KG1 (cell line): ENCODE results near the gene LAMTOR3.

ENCODE experiments used
- DNase-seq: peaks from one replicate; lab custom pipeline; 2025; lab: John Stamatoyannopoulos, UW

The LAMTOR3 gene

DNA sequence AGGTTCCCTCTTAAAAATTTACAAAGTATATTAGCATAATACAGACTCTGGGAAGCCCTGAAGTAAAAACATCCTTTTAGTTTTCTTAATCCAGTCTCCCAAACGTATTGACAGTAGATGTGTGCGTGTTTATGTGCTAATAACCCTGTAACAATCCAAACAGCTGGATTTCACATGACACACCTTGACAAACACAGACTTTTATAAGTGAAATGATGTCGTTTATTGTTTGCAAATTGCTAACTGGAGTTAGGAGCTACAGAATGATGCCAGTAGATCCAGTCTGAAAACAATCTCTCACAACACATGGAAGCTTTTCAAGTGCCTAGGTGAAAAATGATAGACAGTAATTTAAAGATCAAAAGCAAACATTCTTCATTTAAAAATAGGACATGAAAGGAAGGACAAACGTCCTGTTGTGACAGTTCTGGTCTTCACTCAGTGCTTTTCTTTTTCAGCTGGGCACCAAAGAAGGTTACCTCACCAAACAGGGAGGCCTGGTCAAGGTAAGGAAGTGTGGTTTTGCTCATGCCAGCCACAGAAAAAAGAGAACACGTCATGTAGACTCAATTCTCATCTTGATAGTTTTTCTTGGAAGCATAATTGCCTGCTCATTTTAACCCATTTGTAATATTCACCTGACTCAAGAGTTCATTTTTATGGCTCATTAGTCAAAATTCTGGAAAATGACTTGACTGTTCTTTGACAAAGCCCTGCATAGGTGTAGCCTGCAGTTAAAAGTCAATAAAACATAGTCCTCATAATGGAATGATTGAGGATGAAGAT lies 32.9 kb downstream of the LAMTOR3 start:
- DNase-seq: no peak

GRCh38 chr4:99860521-99860920 lies 33.7 kb downstream of the LAMTOR3 start:
- no peak for DNase-seq

- DNase-seq: no peak
These were observed 34.6 kb downstream of the LAMTOR3 start for GRCh38 chr4:99859618-99860017.

DNA sequence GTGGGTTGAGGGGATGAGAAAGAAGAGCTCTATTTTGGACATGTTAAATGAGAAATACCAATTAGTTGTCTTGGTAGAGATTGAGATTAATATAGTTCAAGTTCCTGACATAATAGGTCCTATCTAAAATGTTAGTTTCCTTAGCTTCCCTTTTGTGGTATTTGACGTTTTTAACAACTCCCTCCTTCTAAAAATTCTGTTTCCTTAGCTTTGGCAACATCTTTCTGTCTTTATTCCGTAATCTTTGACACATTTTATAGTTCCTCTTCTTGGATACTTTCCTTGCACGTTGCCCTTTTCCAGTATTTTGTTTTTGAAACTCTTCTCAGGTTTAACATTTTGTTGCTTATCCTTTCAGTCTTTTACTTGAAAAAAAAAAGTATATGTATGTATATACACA lies 36.9 kb downstream of the LAMTOR3 start:
- peak; percentile 48 for DNase-seq

- peak; percentile 36 for DNase-seq
These were observed 38.1 kb downstream of the LAMTOR3 start for GRCh38 chr4:99856166-99856565.

GRCh38 chr4:99855678-99856077 lies 38.5 kb downstream of the LAMTOR3 start:
- DNase-seq: peak; percentile 35

DNA sequence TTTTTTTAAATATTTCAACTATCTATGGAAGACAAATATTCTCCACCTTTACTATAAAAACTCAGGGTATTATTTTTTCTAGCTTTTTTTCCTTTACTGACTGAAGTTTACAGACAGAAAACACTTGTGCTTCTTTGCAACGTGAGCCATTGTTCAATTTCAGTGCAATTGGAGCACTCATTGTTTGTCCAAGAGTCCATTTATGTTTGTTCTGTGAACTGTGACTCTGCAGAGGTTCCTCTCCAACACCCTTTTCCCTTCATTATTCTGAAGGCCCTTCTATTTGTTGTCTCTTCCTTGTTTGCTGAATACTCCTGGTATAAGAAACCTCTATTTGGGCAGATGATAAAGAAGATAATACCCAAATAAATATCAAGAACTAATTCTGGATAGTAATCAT lies 40.2 kb downstream of the LAMTOR3 start:
- DNase-seq: no peak

GRCh38 chr4:99853190-99853589 lies 41.0 kb downstream of the LAMTOR3 start:
- no peak for DNase-seq

DNA sequence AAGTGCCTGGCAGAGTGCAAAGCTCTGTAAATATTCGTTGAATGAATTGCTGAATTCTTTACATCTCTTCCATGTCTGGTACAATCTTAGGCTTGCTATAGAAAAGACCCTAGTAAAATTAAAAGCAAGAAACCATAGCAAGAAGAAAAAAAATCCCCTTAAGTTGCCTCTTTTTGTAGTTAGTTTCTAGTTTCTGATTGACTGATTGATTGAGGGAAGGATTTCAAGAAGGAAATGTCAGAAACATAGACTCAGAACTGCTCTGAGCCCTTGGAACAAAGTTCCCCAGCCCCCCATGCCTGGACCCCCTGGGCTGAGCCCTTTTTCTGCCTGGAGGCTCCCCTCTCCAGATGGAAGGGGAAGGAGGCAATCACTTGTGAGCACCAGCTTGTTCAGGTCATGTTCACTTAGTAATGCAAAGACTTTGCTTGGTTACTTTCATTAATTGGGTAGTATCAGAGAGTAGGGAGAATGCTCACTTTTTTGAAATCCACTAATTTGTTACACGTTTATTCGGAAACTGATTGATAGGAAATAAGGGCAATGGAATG lies 42.0 kb downstream of the LAMTOR3 start:
- no peak for DNase-seq

GRCh38 chr4:99848591-99849001 lies 45.6 kb downstream of the LAMTOR3 start:
- DNase-seq: no peak

GRCh38 chr4:99847362-99847976 lies 46.8 kb downstream of the LAMTOR3 start:
- DNase-seq: no peak

GRCh38 chr4:99846891-99847290 lies 47.3 kb downstream of the LAMTOR3 start:
- DNase-seq: no peak

GRCh38 chr4:99845708-99846469 lies 48.3 kb downstream of the LAMTOR3 start:
- DNase-seq: no peak

GRCh38 chr4:99845179-99845578 lies 49.0 kb downstream of the LAMTOR3 start:
- no peak for DNase-seq

GRCh38 chr4:99844048-99844447 lies 50.2 kb downstream of the LAMTOR3 start:
- no peak for DNase-seq

GRCh38 chr4:99843413-99843812 lies 50.8 kb downstream of the LAMTOR3 start:
- DNase-seq: no peak

GRCh38 chr4:99841129-99841528 lies 53.1 kb downstream of the LAMTOR3 start:
- DNase-seq: no peak

GRCh38 chr4:99838927-99839326 lies 55.3 kb downstream of the LAMTOR3 start:
- DNase-seq: no peak

- DNase-seq: no peak
These were observed 58.3 kb downstream of the LAMTOR3 start for GRCh38 chr4:99835942-99836341.

GRCh38 chr4:99834569-99834968 lies 59.7 kb downstream of the LAMTOR3 start:
- DNase-seq: no peak

- DNase-seq: no peak
These were observed 60.5 kb downstream of the LAMTOR3 start for GRCh38 chr4:99833756-99834155.

DNA sequence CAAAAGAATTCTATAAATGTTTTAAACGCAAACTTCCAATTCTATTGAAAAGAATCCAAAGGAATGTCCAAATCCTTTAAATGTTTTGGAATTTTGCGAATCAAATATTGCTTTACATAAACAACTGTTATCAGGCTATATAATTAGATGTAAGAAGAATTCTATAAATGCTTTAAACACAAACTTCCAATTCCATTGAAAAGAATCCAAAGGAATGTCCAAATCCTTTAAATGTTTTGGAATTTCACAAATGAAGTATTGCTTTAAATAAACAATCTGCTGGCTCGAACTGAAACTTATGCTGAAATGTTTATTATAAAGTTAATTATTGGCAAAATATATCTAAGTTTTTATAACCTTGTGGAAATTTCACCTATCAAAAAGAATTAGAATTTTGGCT lies 61.5 kb downstream of the LAMTOR3 start:
- no peak for DNase-seq

DNA sequence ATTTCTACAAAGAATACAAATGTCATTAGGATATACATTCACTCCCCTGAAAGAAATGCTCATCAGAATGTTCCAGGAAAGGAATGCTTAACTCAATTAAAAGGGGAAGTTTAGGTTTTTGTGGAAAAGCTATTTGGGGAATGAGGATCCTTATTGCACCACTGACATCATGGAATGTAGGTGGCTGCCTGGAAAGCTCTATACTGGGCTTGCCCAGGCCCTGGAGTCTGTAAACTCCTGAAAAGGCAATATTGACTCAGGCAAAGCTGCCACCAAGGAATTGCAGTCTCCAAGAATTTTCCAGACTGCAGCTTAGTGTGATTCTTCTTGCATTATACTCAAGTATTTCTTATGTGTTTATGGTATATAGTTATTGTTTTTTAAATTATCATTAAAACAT lies 61.9 kb downstream of the LAMTOR3 start:
- DNase-seq: no peak
